Medulla oblongata (tissue), 1 donor: ENCODE data around the gene CRLF3.
"Not testable (repeated sequence)": the region's sequence is repeated elsewhere in the genome, so short reads cannot be mapped to it uniquely, and the experiment has no call there.

Experiments used
- DNase-seq: peaks from one replicate; pipeline ENCODE4 v3.0.0-alpha.2; 2015; ENCODE audit errors: extremely low spot score

Gene CRLF3

DNA sequence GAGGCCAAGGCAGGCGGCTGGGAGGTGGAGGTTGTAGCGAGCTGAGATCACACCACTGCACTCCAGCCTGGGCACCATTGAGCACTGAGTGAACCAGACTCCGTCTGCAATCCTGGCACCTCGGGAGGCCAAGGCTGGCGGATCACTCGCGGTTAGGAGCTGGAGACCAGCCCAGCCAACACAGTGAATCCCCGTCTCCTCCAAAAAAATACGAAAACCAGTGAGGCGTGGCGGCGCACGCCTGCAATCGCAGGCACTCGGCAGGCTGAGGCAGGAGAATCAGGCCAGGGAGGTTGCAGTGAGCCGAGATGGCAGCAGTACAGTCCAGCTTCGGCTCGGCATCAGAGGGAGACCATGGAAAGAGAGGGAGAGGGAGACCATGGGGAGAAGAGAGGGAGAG, 88.1 kb downstream of the CRLF3 start:
- DNase-seq = not testable (repeated sequence)

GRCh38 chr17:30735644-30736043, 88.8 kb downstream of the CRLF3 start:
- DNase-seq = not testable (repeated sequence)

DNA sequence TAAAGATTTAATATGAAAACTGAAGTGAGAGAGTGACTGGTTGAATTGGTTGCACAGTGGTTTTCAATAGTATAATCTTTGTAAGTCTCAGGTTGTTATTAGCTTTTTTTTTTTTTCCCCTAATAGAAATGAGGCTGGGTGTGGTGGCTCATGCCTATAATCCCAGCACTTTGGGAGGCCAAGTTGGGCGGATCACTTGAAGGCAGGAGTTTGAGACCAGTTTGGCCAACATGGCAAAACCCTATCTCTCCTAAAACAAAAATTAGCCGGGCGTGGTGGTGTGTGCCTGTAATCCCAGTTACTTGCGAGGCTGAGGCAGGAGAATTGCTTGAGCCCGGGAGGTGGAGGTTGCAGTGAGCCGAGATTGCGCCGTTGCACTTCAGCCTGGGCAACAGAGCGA, 89.3 kb downstream of the CRLF3 start:
- DNase-seq = not testable (repeated sequence)

DNA sequence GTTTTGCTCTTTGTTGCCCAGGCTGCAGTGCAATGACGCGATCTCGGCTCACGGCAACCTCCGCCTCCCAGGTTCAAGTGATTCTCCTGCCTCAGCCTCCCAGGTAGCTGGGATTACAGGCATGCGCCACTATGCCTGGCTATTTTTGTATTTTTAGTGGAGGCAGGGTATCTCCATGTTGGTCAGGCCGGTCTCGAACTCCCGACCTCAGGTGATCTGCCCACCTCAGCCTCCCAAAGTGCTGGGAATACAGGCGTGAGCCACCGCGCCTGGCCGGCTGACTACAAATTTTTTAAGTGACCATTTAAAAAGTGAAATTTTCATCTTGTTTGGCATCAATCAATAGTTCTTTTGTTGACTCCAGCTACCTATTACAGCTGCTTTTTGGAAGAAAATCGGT, 90.3 kb downstream of the CRLF3 start:
- not testable (repeated sequence) for DNase-seq
